Activated CD4-positive, CD25-positive, alpha-beta regulatory T cell treated with anti-CD3 and anti-CD28 coated beads, Interleukin-2, amount 50 U/mL, for 16 hours (primary cell): Measurements from ENCODE around the gene EEF1A2.
"Not testable (repeated sequence)": the region's sequence is repeated elsewhere in the genome, so short reads cannot be mapped to it uniquely, and the experiment has no call there.

Experiments
- DNase-seq: peaks from one replicate; pipeline ENCODE4 v3.0.0-alpha.2; 2020; ENCODE audit warnings: low read depth, low spot score

The EEF1A2 gene

GRCh38 chr20:63520504-63520933, 21.6 kb upstream of the EEF1A2 start, which contains the start of gene PPDPF:
TSS of gene PPDPF (plus strand) at chr20:63520765. CDS start at chr20:63521309, 544 bp downstream.
- DNase-seq = peak; percentile 73

GRCh38 chr20:63519668-63520503, 21.0 kb upstream of the EEF1A2 start:
- peak; percentile 31 for DNase-seq

GRCh38 chr20:63518946-63519667, 20.2 kb upstream of the EEF1A2 start:
- no peak for DNase-seq

GRCh38 chr20:63518351-63518861, 19.5 kb upstream of the EEF1A2 start:
- no peak for DNase-seq

GRCh38 chr20:63517376-63518309, 18.8 kb upstream of the EEF1A2 start:
- DNase-seq = no peak

- not testable (repeated sequence) for DNase-seq
Measured at GRCh38 chr20:63514520-63514919, 15.6 kb upstream of the EEF1A2 start.

- DNase-seq = no peak
Measured at GRCh38 chr20:63513207-63513606, 14.3 kb upstream of the EEF1A2 start.

- no peak for DNase-seq
Measured at GRCh38 chr20:63509088-63509564, 10.2 kb upstream of the EEF1A2 start.

- DNase-seq = no peak
Measured at GRCh38 chr20:63508072-63508768, 9.3 kb upstream of the EEF1A2 start.

- no peak for DNase-seq
Measured at GRCh38 chr20:63507083-63507743, 8.3 kb upstream of the EEF1A2 start.

GRCh38 chr20:63505723-63506122, 6.8 kb upstream of the EEF1A2 start:
- DNase-seq = no peak

GRCh38 chr20:63505281-63505680, 6.4 kb upstream of the EEF1A2 start:
- DNase-seq = no peak

- no peak for DNase-seq
Measured at GRCh38 chr20:63504642-63505041, 5.8 kb upstream of the EEF1A2 start.

- no peak for DNase-seq
Measured at GRCh38 chr20:63503524-63503923, 4.6 kb upstream of the EEF1A2 start.

GRCh38 chr20:63502671-63503172, 3.8 kb upstream of the EEF1A2 start:
- no peak for DNase-seq

GRCh38 chr20:63501818-63502670, 3.2 kb upstream of the EEF1A2 start:
- no peak for DNase-seq

GRCh38 chr20:63500902-63501817, 2.3 kb upstream of the EEF1A2 start:
- DNase-seq = no peak
